GM23338 (cell line): ENCODE data around the gene ERGIC2. TPM values are rescaled to one million over a fixed set of nuclear protein-coding genes. Genes with fewer than 3 reads are reported as not detected.
A peak's percentile ranks its signal among the peaks of the same experiment; 100 is the strongest.

ENCODE experiments used
- ATAC-seq: fragments of 200-7000 bp; cut with Tn5 transposase; 3 replicates; pipeline ENCODE4 v1.9.1; 2020
- DNase-seq: peaks from one replicate; pipeline ENCODE4 v3.0.0-alpha.2; 2015; ENCODE audit warnings: low spot score
- H2AFZ ChIP-seq: fragments of 200-600 bp; sonication (generic); 2 replicates; pipeline ENCODE4 v1.8.0; 2016; ENCODE audit warnings: antibody characterized with exemption, mild to moderate bottlenecking, moderate library complexity
- H3F3A ChIP-seq: fragments of 200-600 bp; sonication (generic); replicated peaks from 2 replicates; pipeline ENCODE4 v1.8.0; 2017; ENCODE audit warnings: antibody characterized with exemption, mixed run types, low read depth
- H3K27ac ChIP-seq: fragments of 200-600 bp; sonication (generic); 2 replicates; pipeline ENCODE4 v1.6.1; 2016; ENCODE audit warnings: low read depth
- H3K27me3 ChIP-seq: fragments of 200-600 bp; sonication (generic); 2 replicates; pipeline ENCODE4 v1.8.0; 2016; ENCODE audit warnings: mild to moderate bottlenecking, mixed run types, moderate library complexity; ENCODE audit not compliant: insufficient read depth
- H3K36me3 ChIP-seq: fragments of 200-600 bp; sonication (generic); 2 replicates; pipeline ENCODE4 v1.8.0; 2016; ENCODE audit warnings: mild to moderate bottlenecking; ENCODE audit not compliant: insufficient read depth
- H3K4me1 ChIP-seq: fragments of 200-600 bp; sonication (generic); 2 replicates; pipeline ENCODE4 v1.8.0; 2016; ENCODE audit warnings: mild to moderate bottlenecking, moderate library complexity; ENCODE audit not compliant: insufficient read depth
- H3K4me2 ChIP-seq: fragments of 200-600 bp; sonication (generic); 2 replicates; pipeline ENCODE4 v1.7.1; 2017; ENCODE audit warnings: mixed run types
- H3K4me3 ChIP-seq: fragments of 200-600 bp; sonication (generic); 2 replicates; pipeline ENCODE4 v1.6.1; 2016; ENCODE audit warnings: mixed run types
- H3K79me2 ChIP-seq: fragments of 200-600 bp; sonication (generic); replicated peaks from 2 replicates; pipeline ENCODE4 v1.8.0; 2017; ENCODE audit warnings: mild to moderate bottlenecking; ENCODE audit not compliant: insufficient read depth
- H3K9me2 ChIP-seq: fragments of 200-600 bp; sonication (generic); 2 replicates; pipeline ENCODE4 v1.8.0; 2017; ENCODE audit not compliant: insufficient read depth
- H4K20me1 ChIP-seq: fragments of 200-600 bp; sonication (generic); replicated peaks from 2 replicates; pipeline ENCODE4 v1.8.0; 2017; ENCODE audit warnings: mild to moderate bottlenecking; ENCODE audit not compliant: insufficient read depth
- H3K27ac Mint-ChIP-seq: 2 replicates; pipeline ENCODE4 v1.8.0; 2020; ENCODE audit warnings: inconsistent platforms, mild to moderate bottlenecking, moderate library complexity, mixed read lengths
- H3K27me3 Mint-ChIP-seq: 3 replicates; pipeline ENCODE4 v1.8.0; 2022; ENCODE audit warnings: low read depth, mild to moderate bottlenecking, moderate library complexity, mixed read lengths, inconsistent platforms; ENCODE audit not compliant: insufficient read depth, poor library complexity
- H3K36me3 Mint-ChIP-seq: 3 replicates; pipeline ENCODE4 v1.8.0; 2021; ENCODE audit warnings: low read depth, mild to moderate bottlenecking, inconsistent platforms, moderate library complexity, mixed read lengths
- H3K4me1 Mint-ChIP-seq: 3 replicates; pipeline ENCODE4 v1.8.0; 2020; ENCODE audit warnings: mild to moderate bottlenecking, inconsistent platforms, mixed read lengths
- H3K4me3 Mint-ChIP-seq: 3 replicates; pipeline ENCODE4 v1.8.0; 2021; ENCODE audit warnings: moderate library complexity, mild to moderate bottlenecking, inconsistent platforms, mixed read lengths
- H3K9me3 Mint-ChIP-seq: 3 replicates; pipeline ENCODE4 v1.8.0; 2020; ENCODE audit warnings: moderate library complexity, mild to moderate bottlenecking, inconsistent platforms, mixed read lengths
- CTCF ChIP-seq, 2 experiments: fragments of 200-600 bp in 1 of 2; sonication (generic) in 1 of 2; conservative IDR thresholded peaks; 2 replicates each; pipeline versions ENCODE4 v1.5.1 to v1.6.1; 2016 to 2017; ENCODE audit warnings: antibody characterized with exemption in 2 of 2, low read depth in 2 of 2, mild to moderate bottlenecking in 2 of 2, moderate library complexity in 1 of 2
- ETS1 ChIP-seq: IDR thresholded peaks from 2 replicates; pipeline ENCODE4 v1.6.1; 2016; ENCODE audit warnings: antibody characterized with exemption
- EZH2 ChIP-seq: fragments of 200-600 bp; sonication (generic); IDR thresholded peaks from one replicate; pipeline ENCODE4 v1.8.0; 2017; ENCODE audit warnings: antibody characterized with exemption, mild to moderate bottlenecking, low read depth; ENCODE audit not compliant: unreplicated experiment
- NANOG ChIP-seq: IDR thresholded peaks from 2 replicates; pipeline ENCODE4 v1.6.1; 2016; ENCODE audit warnings: antibody characterized with exemption, borderline replicate concordance
- REST ChIP-seq: IDR thresholded peaks from one replicate; pipeline ENCODE4 v1.6.1; 2018; ENCODE audit warnings: antibody characterized with exemption; ENCODE audit not compliant: unreplicated experiment
- STAT1 ChIP-seq: IDR thresholded peaks from one replicate; pipeline ENCODE4 v1.6.1; 2016; ENCODE audit warnings: antibody characterized with exemption; ENCODE audit not compliant: unreplicated experiment
- ZNF114 ChIP-seq: fragments of 250-450 bp; sonication (Bioruptor Pico); IDR thresholded peaks from 2 replicates; pipeline ENCODE4 v1.5.0; 2020; ENCODE audit warnings: mild to moderate bottlenecking, moderate library complexity
- ZNF331 ChIP-seq: fragments of 250-450 bp; sonication (Bioruptor Pico); IDR thresholded peaks from 2 replicates; pipeline ENCODE4 v1.5.0; 2020; ENCODE audit warnings: low read depth, mild to moderate bottlenecking, moderate library complexity
- polyA plus RNA-seq: library from polyadenylated mRNA; unstranded; fragments of >200 nt; fragmentation: Nextera tagmentation; extraction: Ambion mirVana; gene quantifications from 2 replicates; pipeline ENCODE4 v1.2.1, GENCODE V29; 2016
- total RNA-seq: library from RNA; depleted of rRNA; stranded (reverse); fragments of >200 nt; shearing (Covaris generic); gene quantifications from 2 replicates; pipeline ENCODE4 v1.2.3, GENCODE V29; 2014; rRNA removed

The ERGIC2 gene
- total and polyA plus RNA-seq, 2 experiments from 2014 or later, result 77.1 to 107 TPM

GRCh38 chr12:29287622-29288021, 93.3 kb downstream of the ERGIC2 start:
- Histone ChIP-seq H3F3A (no peaks in the 10 kb centered on the region), H3K4me1 (no peaks in the 10 kb centered on the region), H3K9me2 (no peaks in the 10 kb centered on the region), H3K4me3 (no peak overlapping the region), H2AFZ (no peak overlapping the region), H3K79me2 (no peaks in the 10 kb centered on the region), H4K20me1 (no peaks in the 10 kb centered on the region), H3K27me3 (no peaks in the 10 kb centered on the region), H3K4me2 (no peak overlapping the region), H3K36me3 (no peaks in the 10 kb centered on the region), H3K27ac (no peak overlapping the region)
- TF ChIP-seq STAT1, result no peak
- TF ChIP-seq NANOG, result no peak
- TF ChIP-seq ZNF331 (CRISPR knock-in tag), result no peak
- TF ChIP-seq EZH2, result no peak
- no peak for TF ChIP-seq CTCF (conservative IDR thresholded peaks at IDR 0.05; ENCODE audit: low read depth in 2 of 2)
- no peak for TF ChIP-seq REST
- no peak for TF ChIP-seq ETS1
- TF ChIP-seq ZNF114 (CRISPR knock-in tag), result no peak
- H3K27me3 Mint-ChIP-seq, result no peaks in the 10 kb centered on the region
- no peaks in the 10 kb centered on the region for H3K36me3 Mint-ChIP-seq
- peaks cover 5% of the 10 kb centered on the region; the same call in 1 of the 3 replicates for H3K4me1 Mint-ChIP-seq
- peak overlapping the region; percentile 59 for H3K27ac Mint-ChIP-seq
- ATAC-seq (no peak), DNase-seq (no peak)
- no peaks in the 10 kb centered on the region for H3K9me3 Mint-ChIP-seq
- no peak overlapping the region for H3K4me3 Mint-ChIP-seq

Other genes starting within 250 kb of the ERGIC2 start
- gene FAR2, start 231.9 kb downstream of the ERGIC2 start, total RNA-seq, result 18.7 and 25.9 TPM in 2 replicates
- gene FAR2, start 231.9 kb downstream of the ERGIC2 start, polyA plus RNA-seq, result 20.2 and 22.6 TPM in 2 replicates
- not detected in 2 replicates for gene OVCH1, start 116.5 kb upstream of the ERGIC2 start, total RNA-seq
- gene OVCH1, start 116.5 kb upstream of the ERGIC2 start, polyA plus RNA-seq, result not detected in 2 replicates